Measurements from ENCODE around the gene TTC9B.

The TTC9B gene

DNA sequence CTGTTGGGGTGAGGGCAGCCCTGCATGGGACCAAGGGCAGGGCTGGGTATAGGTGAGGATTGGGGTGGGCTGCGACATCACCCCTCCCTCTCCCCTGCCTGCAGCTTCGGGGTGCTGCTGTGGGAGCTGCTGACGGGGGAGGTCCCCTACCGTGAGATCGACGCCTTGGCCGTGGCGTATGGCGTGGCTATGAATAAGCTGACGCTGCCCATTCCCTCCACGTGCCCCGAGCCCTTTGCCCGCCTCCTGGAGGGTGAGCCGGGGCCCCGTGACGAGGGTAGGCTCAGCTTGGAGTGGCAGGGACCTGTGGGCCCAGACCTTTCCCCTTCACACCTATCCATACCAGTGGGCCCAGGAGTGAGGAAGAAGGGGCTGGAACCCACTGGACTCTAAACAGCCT lies 13.8 kb downstream of the TTC9B start:
- peaks cover 7% of the 10 kb centered on the region for H3K36me3 ChIP-seq (ENCODE audit: control insufficient read depth, insufficient read depth, low read length)
- DNase-seq (ENCODE audit: extremely low read depth, insufficient read length): no peak
- TF ChIP-seq, protein P1, sequence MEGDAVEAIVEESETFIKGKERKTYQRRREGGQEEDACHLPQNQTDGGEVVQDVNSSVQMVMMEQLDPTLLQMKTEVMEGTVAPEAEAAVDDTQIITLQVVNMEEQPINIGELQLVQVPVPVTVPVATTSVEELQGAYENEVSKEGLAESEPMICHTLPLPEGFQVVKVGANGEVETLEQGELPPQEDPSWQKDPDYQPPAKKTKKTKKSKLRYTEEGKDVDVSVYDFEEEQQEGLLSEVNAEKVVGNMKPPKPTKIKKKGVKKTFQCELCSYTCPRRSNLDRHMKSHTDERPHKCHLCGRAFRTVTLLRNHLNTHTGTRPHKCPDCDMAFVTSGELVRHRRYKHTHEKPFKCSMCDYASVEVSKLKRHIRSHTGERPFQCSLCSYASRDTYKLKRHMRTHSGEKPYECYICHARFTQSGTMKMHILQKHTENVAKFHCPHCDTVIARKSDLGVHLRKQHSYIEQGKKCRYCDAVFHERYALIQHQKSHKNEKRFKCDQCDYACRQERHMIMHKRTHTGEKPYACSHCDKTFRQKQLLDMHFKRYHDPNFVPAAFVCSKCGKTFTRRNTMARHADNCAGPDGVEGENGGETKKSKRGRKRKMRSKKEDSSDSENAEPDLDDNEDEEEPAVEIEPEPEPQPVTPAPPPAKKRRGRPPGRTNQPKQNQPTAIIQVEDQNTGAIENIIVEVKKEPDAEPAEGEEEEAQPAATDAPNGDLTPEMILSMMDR (IDR thresholded peaks at IDR 0.05; ENCODE audit: insufficient read depth, low read length, poor library complexity, severe bottlenecking): no peak
- H3K27me3 ChIP-seq (replicated peaks; ENCODE audit: control insufficient read depth, insufficient read depth, low read length): no peaks in the 10 kb centered on the region
- no peak overlapping the region for H3K4me3 ChIP-seq (replicated peaks; ENCODE audit: low read depth, low read length)

DNA sequence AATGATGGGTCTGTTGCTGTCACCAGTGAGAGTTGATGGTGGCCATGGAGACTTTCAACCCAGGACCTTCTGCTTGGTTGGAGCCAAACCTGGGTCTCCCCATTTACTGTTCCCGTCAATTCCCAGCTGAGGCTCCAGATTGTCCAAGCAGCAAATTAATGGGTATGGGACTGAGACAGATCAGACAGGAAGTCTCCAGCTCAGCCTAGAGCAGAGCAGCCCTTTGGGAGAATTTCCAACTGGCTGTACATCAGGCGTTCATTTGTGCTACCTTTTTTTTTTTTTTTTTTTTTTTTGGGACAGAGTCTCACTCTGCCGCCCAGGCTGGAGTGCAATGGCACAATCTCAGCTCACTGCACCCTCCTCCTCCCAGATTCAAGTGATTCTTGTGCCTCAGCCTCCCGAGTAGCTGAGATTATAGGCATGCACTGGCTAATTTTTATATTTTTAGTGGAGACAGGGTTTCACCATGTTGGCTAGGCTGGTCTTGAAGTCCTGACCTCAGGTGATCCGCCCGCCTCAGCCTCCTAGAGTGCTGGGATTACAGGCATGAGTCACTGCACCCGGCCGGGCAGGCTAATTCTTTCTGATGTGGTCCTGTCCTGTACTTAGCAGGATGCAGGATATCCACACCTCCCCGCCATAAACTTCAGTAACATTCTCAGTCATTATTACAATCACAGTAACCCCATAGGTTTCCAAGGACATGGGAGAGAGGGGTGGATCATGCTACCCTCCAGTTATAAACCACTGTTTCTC lies 17.7 kb downstream of the TTC9B start:
- TF ChIP-seq, protein P1 (IDR thresholded peaks at IDR 0.05; ENCODE audit: insufficient read depth, low read length, poor library complexity, severe bottlenecking): no peak
- Histone ChIP-seq H3K27me3 (replicated peaks; ENCODE audit: control insufficient read depth, insufficient read depth, low read length) (no peaks in the 10 kb centered on the region), H3K4me3 (replicated peaks; ENCODE audit: low read depth, low read length) (no peak overlapping the region), H3K36me3 (ENCODE audit: control insufficient read depth, insufficient read depth, low read length) (peaks cover 5% of the 10 kb centered on the region)
- DNase-seq (ENCODE audit: extremely low read depth, insufficient read length): no peak

DNA sequence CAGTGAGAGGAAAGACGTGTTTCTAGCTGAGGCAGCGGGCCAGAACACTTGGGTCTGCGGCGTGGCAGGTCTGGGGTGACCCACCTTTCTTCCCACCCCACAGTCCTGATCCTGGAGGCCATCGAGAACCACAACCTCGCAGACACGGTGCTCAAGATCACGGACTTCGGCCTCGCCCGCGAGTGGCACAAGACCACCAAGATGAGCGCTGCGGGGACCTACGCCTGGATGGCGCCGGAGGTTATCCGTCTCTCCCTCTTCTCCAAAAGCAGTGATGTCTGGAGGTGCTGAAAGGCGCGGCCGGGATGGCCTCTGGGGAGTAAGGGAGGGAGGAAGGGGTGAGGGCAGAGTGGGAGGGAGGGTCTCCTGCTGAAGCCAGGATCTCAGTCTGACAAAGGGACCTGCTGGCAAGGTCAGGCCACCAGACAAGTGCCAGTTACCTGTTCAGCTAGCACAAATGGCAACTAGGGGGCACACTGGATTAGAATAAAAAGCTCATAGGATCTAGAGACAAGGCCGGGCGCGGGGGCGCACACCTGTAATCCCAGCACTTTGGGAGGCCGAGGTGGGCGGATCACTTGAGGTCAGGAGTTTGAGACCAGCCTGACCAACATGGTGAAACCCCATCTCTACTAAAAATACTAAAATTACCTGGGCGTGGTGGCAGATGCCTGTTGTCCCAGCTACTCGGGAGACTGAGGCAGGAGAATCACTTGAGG lies 19.8 kb downstream of the TTC9B start:
- Histone ChIP-seq H3K36me3 (ENCODE audit: control insufficient read depth, insufficient read depth, low read length) (peaks cover 4% of the 10 kb centered on the region), H3K4me3 (replicated peaks; ENCODE audit: low read depth, low read length) (no peak overlapping the region), H3K27me3 (replicated peaks; ENCODE audit: control insufficient read depth, insufficient read depth, low read length) (no peaks in the 10 kb centered on the region)
- DNase-seq (ENCODE audit: extremely low read depth, insufficient read length): no peak
- TF ChIP-seq, protein P1 (IDR thresholded peaks at IDR 0.05; ENCODE audit: insufficient read depth, low read length, poor library complexity, severe bottlenecking): no peak

DNA sequence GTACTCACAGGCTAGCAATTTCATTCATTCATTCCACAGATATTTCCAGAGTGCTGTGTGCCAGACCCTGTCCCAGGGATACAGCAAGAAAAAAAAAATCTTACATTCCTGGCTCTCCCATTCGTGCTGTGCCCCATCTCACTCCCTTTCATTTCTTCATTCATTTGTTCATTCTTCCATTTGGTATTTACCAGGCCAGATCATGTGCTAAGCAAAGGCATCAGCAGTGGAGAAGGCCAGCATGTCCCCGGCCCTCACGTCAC lies 24.7 kb downstream of the TTC9B start:
- Histone ChIP-seq H3K27me3 (replicated peaks; ENCODE audit: control insufficient read depth, insufficient read depth, low read length) (no peaks in the 10 kb centered on the region), H3K36me3 (ENCODE audit: control insufficient read depth, insufficient read depth, low read length) (peaks cover 2% of the 10 kb centered on the region), H3K4me3 (replicated peaks; ENCODE audit: low read depth, low read length) (no peak overlapping the region)
- no peak for DNase-seq (ENCODE audit: extremely low read depth, insufficient read length)
- TF ChIP-seq, protein P1 (IDR thresholded peaks at IDR 0.05; ENCODE audit: insufficient read depth, low read length, poor library complexity, severe bottlenecking): no peak

DNA sequence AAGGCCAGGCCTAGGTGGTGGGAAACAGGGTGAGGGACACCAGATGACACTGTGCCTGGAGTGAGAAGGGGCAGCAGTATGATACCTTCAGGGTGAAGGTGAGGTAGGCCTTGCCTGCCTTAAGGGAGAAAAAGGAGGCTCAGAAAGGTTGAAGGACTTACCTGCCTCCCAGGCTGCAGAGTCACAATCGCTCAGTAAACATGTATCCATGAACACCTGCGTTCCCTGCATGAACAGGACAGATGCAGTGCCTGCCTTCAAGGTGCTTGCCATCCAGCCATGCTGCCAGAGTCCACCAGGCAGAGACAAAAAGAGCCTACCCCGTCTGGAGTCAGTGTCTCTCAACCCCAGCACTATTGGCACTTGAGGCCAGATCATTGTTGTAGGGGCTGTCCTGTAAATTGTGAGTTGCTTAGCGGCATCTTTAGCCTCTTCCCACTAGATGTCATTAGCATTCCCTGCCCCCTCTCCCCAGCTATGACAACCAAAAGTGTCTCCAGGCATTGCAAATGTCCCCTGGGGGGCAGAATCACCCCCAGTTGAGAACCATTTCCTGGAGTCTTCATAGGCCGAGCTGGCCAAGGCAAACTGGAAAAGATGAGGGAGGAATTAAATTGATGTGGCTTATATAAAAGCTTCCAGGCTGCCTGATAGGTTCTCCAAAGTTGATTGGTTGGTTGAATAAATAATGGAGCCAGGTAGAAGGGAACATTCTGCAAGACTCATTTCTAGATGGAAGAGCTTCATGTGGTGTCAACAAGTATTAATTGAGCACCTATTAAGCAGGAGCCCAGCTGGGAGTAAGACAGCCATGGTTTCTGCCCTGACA lies 25.2 kb downstream of the TTC9B start:
- no peak for DNase-seq (ENCODE audit: extremely low read depth, insufficient read length)
- TF ChIP-seq, protein P1 (IDR thresholded peaks at IDR 0.05; ENCODE audit: insufficient read depth, low read length, poor library complexity, severe bottlenecking): no peak
- peaks cover 2% of the 10 kb centered on the region; the same call in 1 of the 2 replicates for H3K36me3 ChIP-seq (ENCODE audit: control insufficient read depth, insufficient read depth, low read length)
- H3K27me3 ChIP-seq (replicated peaks; ENCODE audit: control insufficient read depth, insufficient read depth, low read length): no peaks in the 10 kb centered on the region
- H3K4me3 ChIP-seq (replicated peaks; ENCODE audit: low read depth, low read length): peak overlapping the region; percentile 85

Data from GM06990 (cell line).